ENCODE measurements around the gene TNRC6B. TPM values are rescaled to one million over a fixed set of nuclear protein-coding genes. Genes with fewer than 3 reads are reported as not detected.

The TNRC6B gene
- total and polyA plus RNA-seq, 2 of the 13 experiments (the other 11 are each of a cell fraction or from before 2014, with no cell fraction given) = 8.9 to 13.2 TPM

- H3K9ac ChIP-seq (ENCODE audit: insufficient read depth, low read depth, low read length) = no peak overlapping the region
- H3K4me2 ChIP-seq (ENCODE audit: low read depth, low read length) = no peak overlapping the region
- ATAC-seq (no peak), FAIRE-seq (no peak), DNase-seq (ENCODE audit: low spot score) (no peak)
- intact Hi-C loops (cut with micrococcal nuclease; ENCODE audit: unreplicated experiment) = no loop called here
- no TSS peak for BruUV-seq (replicated peaks)
- in situ Hi-C loops (cut with HindIII; ENCODE audit: extremely low pct_ligation_motif_present, low pct_unique_long_range_greater_than_20kb) = no loop called here
- no peaks in the 10 kb centered on the region for H3K79me2 ChIP-seq (ENCODE audit: insufficient read depth, low read length)
- H3K9me3 ChIP-seq (ENCODE audit: low read length) = no peaks in the 10 kb centered on the region
- H4K20me1 ChIP-seq (ENCODE audit: insufficient read depth, low read length) = no peaks in the 10 kb centered on the region
- H3K36me3 ChIP-seq (replicated peaks in 1 of 2; ENCODE audit: control insufficient read depth in 1 of 2, insufficient read depth in 2 of 2, low read length in 2 of 2) = peaks cover 18 to 72% of the 10 kb centered on the region in 2 experiments; a peak in 4 of 5 replicates
- H3K4me1 ChIP-seq (ENCODE audit: insufficient read depth, low read length) = no peaks in the 10 kb centered on the region
- ChIA-PET CTCF (ENCODE audit: low intra/inter-chr PET ratio, low total read pairs) (no interaction called here), POLR2A (no interaction called here)
- no peak overlapping the region for H3K27ac ChIP-seq (ENCODE audit: extremely low read length, insufficient read depth, low read length)
- H3K4me3 ChIP-seq (replicated peaks in 1 of 3; ENCODE audit: insufficient read depth in 1 of 3, low read depth in 2 of 3, low read length in 3 of 3) = no peak overlapping the region
- no peaks in the 10 kb centered on the region for H3K27me3 ChIP-seq (ENCODE audit: control insufficient read depth in 1 of 2, insufficient read depth in 2 of 2, low read length in 2 of 2)
- WGBS (ENCODE audit: low lambda C conversion rate) = 91% methylated on average over 16 of the region's 16 CpGs
- H2AFZ ChIP-seq (ENCODE audit: low read length) = no peak overlapping the region
- TF ChIP-seq ZNF276 (CRISPR knock-in tag; IDR thresholded peaks at IDR 0.05; ENCODE audit: low read depth) (no peak), NFATC3 (CRISPR knock-in tag; IDR thresholded peaks at IDR 0.05) (no peak), ZNF710 (CRISPR knock-in tag; IDR thresholded peaks at IDR 0.05; ENCODE audit: borderline replicate concordance) (no peak), MNT (IDR thresholded peaks at IDR 0.05) (no peak), BRF2 (CRISPR knock-in tag; IDR thresholded peaks at IDR 0.05) (no peak), ZNF3 (CRISPR knock-in tag; IDR thresholded peaks at IDR 0.05) (no peak), ZNF329 (CRISPR knock-in tag; IDR thresholded peaks at IDR 0.05; ENCODE audit: low read depth) (no peak), ZNF670 (CRISPR knock-in tag; IDR thresholded peaks at IDR 0.05; ENCODE audit: borderline replicate concordance) (no peak), SP4 (CRISPR knock-in tag; IDR thresholded peaks at IDR 0.05) (no peak), ZMYM3 (CRISPR knock-in tag; IDR thresholded peaks at IDR 0.05) (no peak), KLF11 (CRISPR knock-in tag; IDR thresholded peaks at IDR 0.05) (no peak), DR1 (CRISPR knock-in tag; IDR thresholded peaks at IDR 0.05) (no peak), ZNF512 (CRISPR knock-in tag; IDR thresholded peaks at IDR 0.05) (no peak), JARID2 (CRISPR knock-in tag; IDR thresholded peaks at IDR 0.05; ENCODE audit: insufficient replicate concordance) (no peak), ZFP90 (CRISPR knock-in tag; IDR thresholded peaks at IDR 0.05; ENCODE audit: borderline replicate concordance) (no peak)
Observed at GRCh38 chr22:40289991-40290459, 112.3 kb downstream of the TNRC6B start.
